Panc1 (cell line): ENCODE data around the gene SPDEF.

ENCODE experiments used
- CTCF ChIP-seq: fragments of 450-650 bp; IDR thresholded peaks from 2 replicates; pipeline ENCODE4 v1.5.1; 2017; ENCODE audit warnings: mild to moderate bottlenecking
- REST ChIP-seq, 2 experiments: IDR thresholded peaks; 2 replicates each; pipeline ENCODE4 v1.6.1; 2011 to 2012; ENCODE audit warnings: low read depth in 2 of 2, control low read depth in 1 of 2, low read length in 1 of 2, mild to moderate bottlenecking in 1 of 2, moderate library complexity in 1 of 2; ENCODE audit not compliant: insufficient read depth in 1 of 2
- SIN3A ChIP-seq: IDR thresholded peaks from 2 replicates; pipeline ENCODE4 v1.6.1; 2012; ENCODE audit warnings: low read depth, mild to moderate bottlenecking, low read length, moderate library complexity, borderline replicate concordance; ENCODE audit not compliant: insufficient read depth

- TF ChIP-seq CTCF: no peak
- no peak for TF ChIP-seq REST (IDR thresholded peaks at IDR 0.05; ENCODE audit: insufficient read depth in 1 of 2, low read depth in 2 of 2, low read length in 1 of 2)
- TF ChIP-seq SIN3A: no peak
Measured at GRCh38 chr6:34573567-34574183, 17.5 kb upstream of the SPDEF start.
